ENCODE measurements around the gene C1orf50. TPM values are rescaled to one million over a fixed set of nuclear protein-coding genes. Genes with fewer than 3 reads are reported as not detected.
"Not testable (repeated sequence)": the region's sequence is repeated elsewhere in the genome, so short reads cannot be mapped to it uniquely, and the experiment has no call there.

C1orf50 gene
- 6.7 TPM for total RNA-seq

GRCh38 chr1:42766741-42767509, at the start of gene C1orf50, which contains the start of gene P3H1:
Gene C1orf50 (plus strand): TSS chr1:42767249. CDS start chr1:42767312, 63 bp downstream.
Gene P3H1 (minus strand): TSS chr1:42767028. CDS start chr1:42766971, 57 bp downstream.
- DNase-seq (ENCODE audit: low spot score) = peak; percentile 100

- DNase-seq (ENCODE audit: low spot score) = peak; percentile 29
Measured at GRCh38 chr1:42720868-42721267, 46.2 kb upstream of the C1orf50 start.

DNA sequence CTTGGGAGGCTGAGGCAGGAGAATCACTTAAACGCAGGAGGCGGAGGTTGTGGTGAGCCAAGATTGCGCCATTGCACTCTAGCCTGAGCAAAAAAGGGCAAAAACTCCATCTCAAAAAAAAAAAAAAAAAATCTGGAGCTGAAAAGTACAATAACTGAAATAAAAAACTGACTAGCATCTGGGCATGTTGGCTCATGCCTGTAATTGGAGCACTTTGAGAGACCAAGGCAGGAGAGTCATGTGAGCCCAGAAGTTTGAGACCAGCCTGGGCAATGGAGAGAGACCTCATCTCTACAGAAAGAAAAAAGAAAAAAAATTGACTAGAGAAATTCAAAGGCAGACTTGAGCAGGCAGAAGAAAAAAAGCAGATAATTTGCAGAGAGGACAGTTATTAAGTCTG, 45.1 kb upstream of the C1orf50 start:
- no peak for DNase-seq (ENCODE audit: low spot score)

GRCh38 chr1:42722403-42722802, 44.6 kb upstream of the C1orf50 start:
- not testable (repeated sequence) for DNase-seq (ENCODE audit: low spot score)

- DNase-seq (ENCODE audit: low spot score) = no peak
Measured at GRCh38 chr1:42723511-42723910, 43.5 kb upstream of the C1orf50 start.

GRCh38 chr1:42725820-42726219, 41.2 kb upstream of the C1orf50 start:
- DNase-seq (ENCODE audit: low spot score) = not testable (repeated sequence)

DNA sequence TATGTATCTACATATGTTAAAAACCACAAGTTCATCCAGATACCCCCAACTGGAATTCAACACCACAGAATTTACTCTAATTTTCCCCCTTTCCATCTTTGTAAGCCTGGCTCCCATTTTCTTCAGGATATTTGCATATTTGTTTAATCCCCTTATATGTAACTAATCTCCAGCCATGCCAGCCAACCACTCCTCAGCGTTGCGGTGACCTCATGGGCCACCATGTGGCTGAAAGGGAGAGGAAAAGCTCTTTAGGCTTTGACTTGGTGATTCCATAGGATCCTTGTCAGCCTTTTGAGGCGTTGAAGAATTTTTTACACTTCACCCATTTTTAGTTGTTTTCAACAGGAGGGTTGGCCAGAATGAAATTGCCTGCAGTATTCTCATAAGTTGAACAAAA, 37.0 kb upstream of the C1orf50 start:
- DNase-seq (ENCODE audit: low spot score) = no peak

- DNase-seq (ENCODE audit: low spot score) = peak; percentile 34
Measured at GRCh38 chr1:42730988-42731387, 36.1 kb upstream of the C1orf50 start.

DNA sequence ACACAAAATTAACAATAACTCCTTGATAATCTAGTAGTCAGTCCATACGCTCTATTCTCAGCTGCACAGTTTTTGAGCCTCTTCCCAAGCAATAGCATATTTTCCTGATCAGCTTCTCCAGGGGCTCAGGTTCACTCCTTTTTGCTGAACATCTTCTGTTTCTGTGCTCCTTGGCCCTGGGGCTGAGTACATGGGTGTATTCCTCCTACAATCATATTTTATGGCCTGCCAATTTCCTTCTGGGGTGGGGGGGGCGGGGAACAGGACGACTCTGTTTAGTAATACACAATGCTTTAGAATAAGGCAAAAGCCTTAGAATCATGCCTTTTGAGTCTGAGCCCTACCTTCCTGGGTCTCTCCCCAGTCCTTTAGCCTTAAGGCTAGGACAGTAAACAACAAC, 35.5 kb upstream of the C1orf50 start:
- DNase-seq (ENCODE audit: low spot score) = no peak

- no peak for DNase-seq (ENCODE audit: low spot score)
Measured at GRCh38 chr1:42732126-42732680, 34.8 kb upstream of the C1orf50 start.

- no peak for DNase-seq (ENCODE audit: low spot score)
Measured at GRCh38 chr1:42733415-42734200, 33.4 kb upstream of the C1orf50 start.

DNA sequence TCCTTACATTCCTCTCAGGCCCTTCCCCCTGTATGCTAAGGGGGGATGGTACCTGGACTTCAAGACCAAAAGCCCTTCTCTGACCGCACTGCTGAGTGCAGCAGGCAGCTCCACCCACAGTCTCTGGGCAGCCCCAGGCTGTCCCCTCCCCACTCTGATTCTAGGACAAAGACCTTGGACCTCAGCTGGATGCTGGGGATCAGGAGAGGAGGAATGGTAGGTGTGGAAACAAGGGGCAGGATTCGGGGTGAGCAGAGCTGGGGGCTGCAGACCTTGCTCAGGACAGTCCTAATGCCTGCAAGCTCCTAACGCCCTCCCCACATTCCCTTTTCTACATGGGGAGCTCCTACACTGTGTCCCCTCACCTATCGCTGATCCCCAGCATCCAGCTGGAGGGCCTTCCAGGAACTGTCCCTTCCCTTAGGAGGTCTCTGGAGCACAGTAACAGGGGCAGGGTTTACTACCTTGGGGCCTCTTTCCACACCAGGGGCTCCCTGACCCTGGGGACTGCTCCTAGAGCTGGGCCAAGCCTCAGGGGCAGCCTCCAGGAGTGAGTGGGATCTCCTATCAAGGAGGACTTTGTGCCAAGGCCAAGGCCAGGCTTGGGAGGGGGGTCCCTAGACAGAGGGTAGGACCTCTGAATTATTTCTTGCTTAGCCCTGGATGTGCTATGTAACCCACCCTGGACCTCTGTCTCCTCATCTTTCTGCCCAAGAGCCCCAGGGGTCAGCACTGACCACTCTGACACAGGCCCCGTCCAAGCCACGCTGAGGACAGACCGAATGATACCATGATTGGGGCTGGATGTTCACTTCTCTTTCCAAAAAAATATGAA, 32.6 kb upstream of the C1orf50 start:
- DNase-seq (ENCODE audit: low spot score) = no peak

DNA sequence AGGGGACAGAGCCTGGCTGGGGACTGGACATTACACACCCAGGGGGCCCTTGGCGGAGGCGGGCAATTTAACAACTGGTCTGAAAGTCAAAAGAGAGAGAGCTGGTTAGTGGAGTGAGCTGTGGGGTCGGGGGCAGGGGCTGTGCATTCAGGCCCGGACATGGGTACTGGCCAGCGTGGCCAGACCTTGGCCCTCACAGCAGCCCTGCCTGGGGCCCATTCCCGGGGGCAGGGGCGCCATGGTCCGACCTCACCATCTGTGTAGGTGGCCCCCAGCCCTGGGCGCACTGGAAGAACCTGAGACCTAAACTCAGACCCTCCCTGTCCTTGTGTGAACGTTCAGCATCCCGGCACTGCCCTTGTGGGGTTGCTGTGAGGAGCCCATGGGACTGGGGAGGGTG, 32.0 kb upstream of the C1orf50 start:
- no peak for DNase-seq (ENCODE audit: low spot score)

DNA sequence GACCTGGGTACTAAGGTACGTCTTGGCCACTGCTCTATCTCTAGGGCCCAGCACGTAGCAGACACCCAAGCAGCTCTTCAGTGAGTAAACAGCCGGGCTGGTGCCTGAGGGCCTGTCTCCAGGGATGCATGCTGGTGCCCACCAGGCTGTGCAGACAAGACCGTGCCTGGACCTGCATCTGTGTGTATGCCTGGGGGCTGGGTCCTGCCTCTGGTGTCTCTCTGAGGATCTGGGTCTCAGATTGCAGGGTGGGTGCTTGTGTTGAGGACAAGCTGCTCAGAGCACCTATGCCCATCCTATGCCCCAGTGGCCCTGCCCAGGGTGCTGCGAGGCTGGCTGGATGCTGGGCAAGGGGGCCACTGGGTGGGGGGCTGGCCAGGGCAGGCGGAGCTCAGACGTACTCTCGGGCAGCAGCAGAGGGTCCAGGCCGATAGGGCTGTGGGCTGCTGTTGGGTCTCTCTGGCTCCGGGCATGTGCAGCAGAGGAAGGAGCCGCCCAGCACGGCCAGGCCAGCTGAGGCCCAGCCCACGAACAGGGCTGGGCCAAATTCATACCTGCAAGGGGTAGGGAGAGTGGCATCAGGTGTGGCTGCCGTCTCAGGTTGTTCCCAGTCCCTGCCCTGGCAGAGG, 31.5 kb upstream of the C1orf50 start:
- no peak for DNase-seq (ENCODE audit: low spot score)

DNA sequence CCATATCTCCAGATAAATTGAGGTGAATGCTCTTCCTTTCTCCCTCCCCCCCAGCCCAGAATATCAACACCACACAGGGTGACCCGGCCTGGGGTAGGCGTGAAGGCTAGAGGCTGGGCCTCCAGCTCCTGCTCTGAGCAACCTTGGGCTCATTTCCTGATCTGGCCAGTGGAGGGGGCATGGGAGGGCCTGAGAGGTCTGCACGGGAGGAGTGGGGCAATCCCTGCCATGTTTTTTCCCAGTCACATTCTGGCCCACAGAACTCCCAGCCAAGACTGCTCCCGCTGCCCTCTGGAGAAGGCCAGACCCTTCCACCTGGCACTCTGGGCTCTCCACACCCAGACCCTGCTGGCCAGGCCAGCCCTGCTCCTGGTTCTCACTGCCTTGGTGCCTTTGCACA, 30.9 kb upstream of the C1orf50 start:
- DNase-seq (ENCODE audit: low spot score) = no peak

DNA sequence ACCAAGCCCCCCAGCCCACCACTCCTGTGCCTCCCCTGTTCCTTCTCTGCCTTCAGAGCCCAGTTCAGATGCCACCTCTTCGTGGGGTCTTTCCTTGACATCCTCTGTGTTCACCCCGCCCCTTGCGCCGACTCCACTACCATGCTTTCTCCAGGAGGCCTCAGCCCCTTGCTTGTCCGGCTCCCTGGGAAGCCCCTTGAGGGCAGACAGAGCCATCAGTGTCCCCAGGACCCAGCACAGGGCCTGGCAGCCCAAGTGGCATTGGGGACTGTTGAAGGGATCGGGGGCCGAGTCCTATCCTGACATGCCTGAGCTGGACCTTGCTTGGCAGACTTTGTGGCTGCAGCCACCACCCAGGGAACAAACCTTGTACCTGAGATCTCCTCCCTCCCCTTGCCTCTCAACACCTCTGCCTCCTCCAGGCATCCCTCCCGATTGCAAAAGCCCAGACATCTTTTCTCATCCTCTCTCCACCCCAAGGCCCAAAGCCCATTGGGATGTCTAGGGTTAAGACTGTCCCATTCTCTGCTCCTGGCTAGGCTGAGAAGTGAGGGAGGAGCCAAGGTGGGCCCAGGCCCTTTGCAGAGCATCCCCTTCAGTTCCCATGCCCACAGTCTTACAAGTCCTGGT, 30.4 kb upstream of the C1orf50 start:
- no peak for DNase-seq (ENCODE audit: low spot score)

- peak; percentile 54 for DNase-seq (ENCODE audit: low spot score)
Measured at GRCh38 chr1:42737257-42737656, 29.8 kb upstream of the C1orf50 start.

GRCh38 chr1:42737986-42738677, 28.9 kb upstream of the C1orf50 start:
- no peak for DNase-seq (ENCODE audit: low spot score)

DNA sequence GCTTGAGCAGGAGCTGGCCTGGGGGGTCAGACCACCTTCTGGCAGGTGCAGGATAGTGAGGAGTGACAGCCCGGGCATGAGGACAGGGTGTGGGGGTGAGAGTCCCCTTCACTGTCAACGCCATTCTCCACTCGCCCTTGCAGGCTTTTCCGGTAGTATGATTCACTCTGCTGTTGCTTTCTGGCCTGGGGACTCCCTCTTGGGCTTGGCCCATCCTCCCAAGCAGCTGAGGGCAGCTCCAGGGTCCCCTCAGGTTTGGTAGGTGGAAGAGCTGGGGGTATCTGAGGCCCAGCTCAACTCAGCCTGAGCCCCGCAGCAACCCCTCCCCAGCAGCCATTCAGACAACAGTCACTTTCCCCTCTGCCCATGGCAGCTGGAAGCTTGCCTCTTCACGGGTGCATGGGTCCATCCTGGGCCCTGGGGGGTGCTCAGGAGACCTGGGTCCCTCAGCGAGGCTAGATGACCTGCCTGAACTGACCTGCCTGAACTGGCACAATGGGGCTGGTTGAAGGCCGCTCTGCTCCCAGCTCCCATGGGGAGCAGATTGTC, 28.3 kb upstream of the C1orf50 start:
- DNase-seq (ENCODE audit: low spot score) = no peak
